Measurements from ENCODE around the gene ENOX1. TPM values are rescaled to one million over a fixed set of nuclear protein-coding genes. Genes with fewer than 3 reads are reported as not detected.
"Not testable (repeated sequence)": the region's sequence is repeated elsewhere in the genome, so short reads cannot be mapped to it uniquely, and the experiment has no call there.

The ENOX1 gene
- polyA plus RNA-seq, 1 donor from 2014 or later = not detected

GRCh38 chr13:43168434-43168833 is 618.3 kb downstream of the ENOX1 start:
- peaks cover 5 to 11% (median 9%) of the 10 kb centered on the region in 3 donors for H3K9me3 Mint-ChIP-seq
- not testable (repeated sequence) for H3K27ac Mint-ChIP-seq, H3K4me1 Mint-ChIP-seq, H3K27me3 Mint-ChIP-seq, H3K36me3 Mint-ChIP-seq, H3K4me3 Mint-ChIP-seq

GRCh38 chr13:43167731-43168130 is 619.0 kb downstream of the ENOX1 start:
- peaks cover 6% of the 10 kb centered on the region for H3K27me3 Mint-ChIP-seq
- no peak overlapping the region for H3K27ac Mint-ChIP-seq
- peaks cover 2% of the 10 kb centered on the region for H3K36me3 Mint-ChIP-seq

GRCh38 chr13:43166644-43167457 is 619.9 kb downstream of the ENOX1 start:
- no peak overlapping the region for H3K27ac Mint-ChIP-seq
- peaks cover 0 to 2% (median 0%) of the 10 kb centered on the region in 3 donors for H3K4me1 Mint-ChIP-seq
- peaks cover 6% of the 10 kb centered on the region for H3K27me3 Mint-ChIP-seq
- H3K36me3 Mint-ChIP-seq = peaks cover 2% of the 10 kb centered on the region
- H3K4me3 Mint-ChIP-seq = no peak overlapping the region
- H3K9me3 Mint-ChIP-seq = peaks cover 7 to 11% (median 9%) of the 10 kb centered on the region in 3 donors

More at GRCh38 chr13:43167731-43168130, 619.0 kb downstream of the ENOX1 start:
- H3K4me1 Mint-ChIP-seq = peaks cover 0 to 2% (median 0%) of the 10 kb centered on the region in 3 donors
- H3K4me3 Mint-ChIP-seq = no peak overlapping the region
- peaks cover 7 to 11% (median 9%) of the 10 kb centered on the region in 3 donors for H3K9me3 Mint-ChIP-seq

Other genes with a start within 250 kb of the ENOX1 start
- 6.8 TPM for gene CCDC122, start 92.8 kb upstream of the ENOX1 start, polyA plus RNA-seq
- 2.0 TPM for gene LACC1, start 92.9 kb upstream of the ENOX1 start, polyA plus RNA-seq